Dermis microvascular lymphatic vessel endothelial cell (primary cell): Measurements from ENCODE around the gene MASTL. TPM values are rescaled to one million over a fixed set of nuclear protein-coding genes. Genes with fewer than 3 reads are reported as not detected.

ENCODE experiments used
- DNase-seq, 2 donors: peaks; one replicate each; pipeline versions ENCODE4 v3.0.0 to v3.0.0-alpha.2; 2010; ENCODE audit warnings: low read depth in 2 of 2
- total RNA-seq: library from RNA; depleted of rRNA; stranded (reverse); fragments of >200 nt; gene quantifications from 2 replicates; pipeline ENCODE4 v1.2.1, GENCODE V29; 2014

MASTL gene
- total RNA-seq, 1 donor from 2014 or later, result 11.3 TPM

DNA sequence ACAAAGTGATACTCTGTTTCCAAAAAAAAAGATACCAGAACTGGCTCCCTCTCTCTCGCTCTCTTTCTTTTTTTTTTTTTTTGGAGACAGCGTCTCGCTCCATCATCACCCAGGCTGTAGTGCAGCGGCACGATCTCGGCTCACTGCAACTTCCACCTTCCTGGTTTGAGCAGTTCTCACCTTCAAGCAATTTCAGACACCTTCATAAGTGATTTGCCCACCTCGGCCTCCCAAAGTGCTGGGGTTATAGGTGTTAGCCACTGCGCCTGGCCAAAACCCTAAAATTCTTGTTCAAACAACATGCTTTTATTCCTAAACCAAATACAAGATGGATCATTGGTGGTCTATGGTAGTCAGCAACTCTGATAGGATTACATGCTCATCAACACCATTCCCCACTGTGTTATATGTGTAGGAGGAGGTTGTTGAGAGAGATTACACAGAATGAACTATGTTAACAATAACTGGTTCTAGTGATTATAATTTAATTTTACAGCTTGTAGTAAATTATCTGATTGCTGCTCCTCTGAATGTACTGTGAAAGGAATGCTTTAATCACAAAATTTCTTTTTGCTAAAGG is 69.9 kb downstream of the MASTL start:
- DNase-seq, result no peak

DNA sequence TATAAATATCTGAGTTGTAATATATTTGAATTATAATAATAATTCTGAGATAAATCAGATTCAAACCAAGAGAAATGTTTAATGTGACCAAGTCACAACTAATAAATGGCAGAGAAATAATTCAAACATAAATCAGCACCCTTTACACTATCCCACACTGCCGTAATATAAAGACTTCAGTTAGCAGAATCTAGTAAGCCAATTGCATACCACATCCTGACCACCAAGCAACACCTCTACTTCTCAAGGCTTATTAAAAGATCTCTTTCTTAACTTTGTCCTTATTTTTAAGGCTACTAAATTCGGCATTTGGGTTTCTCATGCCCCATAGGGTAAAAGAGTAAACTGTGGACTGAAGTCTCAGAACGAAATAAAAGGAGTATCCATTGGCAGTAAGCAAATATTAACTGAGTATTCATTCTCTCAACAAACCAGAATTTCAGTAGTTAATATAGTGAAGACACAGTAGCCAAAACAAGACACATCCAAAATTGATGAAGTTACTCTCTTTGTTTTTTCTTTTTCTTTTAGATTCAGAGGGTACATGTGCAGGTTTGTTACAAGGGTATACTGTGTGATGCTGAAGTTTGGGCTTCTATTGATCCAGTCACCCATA is 70.6 kb downstream of the MASTL start:
- no peak for DNase-seq

DNA sequence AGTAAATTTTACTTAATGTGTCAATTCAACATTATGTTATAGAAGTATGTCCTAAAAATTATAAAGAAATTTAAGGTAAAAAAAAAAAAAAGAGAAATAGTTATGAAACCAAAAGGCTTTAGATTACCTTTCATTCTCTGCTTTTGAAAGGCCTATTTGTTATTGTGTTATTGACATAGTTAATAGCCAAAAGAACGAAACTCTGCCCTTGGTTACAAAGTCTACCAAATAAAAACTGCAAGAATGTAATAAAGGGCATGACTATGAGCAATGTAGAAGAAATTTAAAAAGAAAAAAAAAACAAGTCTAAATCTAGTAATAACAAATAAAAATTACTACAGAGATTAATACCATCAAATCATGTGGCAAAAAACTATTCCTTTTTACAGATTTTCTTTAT is 74.9 kb downstream of the MASTL start:
- no peak for DNase-seq

DNA sequence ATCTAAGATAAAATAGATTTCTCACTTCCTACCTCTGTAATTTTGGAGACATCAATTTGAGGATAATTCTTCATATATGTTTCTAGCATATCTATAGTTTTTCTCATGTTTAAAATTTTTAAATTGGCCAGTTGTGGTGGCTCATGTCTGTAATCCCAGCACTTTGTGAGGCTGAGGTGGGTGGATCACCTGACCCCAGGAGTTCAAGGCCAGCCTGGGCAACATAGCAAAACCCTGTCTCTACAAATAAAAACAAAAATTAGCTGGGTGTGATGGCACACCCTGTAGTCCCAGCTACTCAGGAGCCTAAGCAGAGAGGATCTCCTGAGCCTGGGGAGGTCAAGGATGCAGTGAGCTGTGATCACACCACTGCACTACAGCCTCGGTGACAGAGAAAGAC is 80.6 kb downstream of the MASTL start:
- no peak for DNase-seq

Other genes with a start within 250 kb of the MASTL start
- 4.3 and 5.3 TPM in 2 replicates for gene ANKRD26, start 54.9 kb upstream of the MASTL start, total RNA-seq
- 86.9 and 88.1 TPM in 2 replicates for gene YME1L1, start 968 bp upstream of the MASTL start, total RNA-seq
- gene ACBD5, start 85.4 kb downstream of the MASTL start, total RNA-seq, result 14.6 and 19.1 TPM in 2 replicates